Measurements from ENCODE around the gene SLC12A2. TPM values are rescaled to one million over a fixed set of nuclear protein-coding genes. Genes with fewer than 3 reads are reported as not detected.

SLC12A2 gene
- 12.0 to 17.7 TPM (median 15.1 TPM) in 5 replicates for total RNA-seq (2022; extraction: Qiagen RNA extraction; ENCODE audit: low read depth)

DNA sequence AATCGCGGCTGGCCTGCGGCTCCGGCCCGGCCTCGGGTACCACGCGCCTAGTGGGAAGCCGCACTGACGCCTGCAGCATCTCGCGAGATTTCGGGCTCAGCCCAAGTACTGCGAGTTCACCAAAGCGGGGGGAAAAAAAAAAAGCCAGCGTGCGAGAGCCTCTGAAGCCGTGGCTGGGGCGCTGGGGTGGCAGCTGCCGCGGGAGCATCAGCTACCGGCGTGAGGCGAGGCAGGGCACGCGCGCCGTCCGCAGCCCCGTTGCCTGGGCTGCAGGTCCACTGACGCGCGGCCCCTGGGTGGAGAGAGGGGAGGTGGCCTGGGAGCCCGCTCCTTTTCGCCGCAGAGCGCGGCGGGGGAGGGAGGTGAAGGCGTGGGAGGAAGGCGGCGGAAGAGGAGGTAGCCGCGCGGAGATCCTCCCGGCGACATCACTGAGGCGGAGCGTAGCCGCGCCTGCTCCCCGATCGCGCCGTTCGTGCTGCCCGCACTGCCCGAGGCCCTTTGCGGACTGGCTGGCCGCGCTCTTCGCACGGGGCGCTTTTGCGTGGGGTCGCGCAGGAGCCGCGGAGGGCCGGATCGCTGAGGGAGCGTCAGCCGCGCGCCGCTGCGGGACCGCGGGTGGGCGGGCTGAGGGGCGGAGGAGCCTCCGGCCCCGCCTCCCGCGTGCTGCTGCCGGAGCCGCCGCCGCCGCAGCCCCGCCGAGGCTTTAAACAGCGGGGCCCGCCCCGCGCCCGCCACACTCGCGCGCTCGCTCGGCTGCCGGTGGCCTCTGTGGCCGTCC, at the start of gene SLC12A2:
Gene SLC12A2, plus strand, starts transcription at position 734 of the 778 bp plus-strand sequence. CDS start 189 bp downstream, outside the sequence.

Data from A549 treated with DMSO at 1 μM for 4 hours (cell line).